Measurements from ENCODE around the gene IFRD2. TPM values are rescaled to one million over a fixed set of nuclear protein-coding genes. Genes with fewer than 3 reads are reported as not detected.

Gene IFRD2
- total and polyA plus RNA-seq, 2 of the 8 experiments (the other 6 are each of a cell fraction or from before 2014, with no cell fraction given) = 76.7 to 88.8 TPM

- Histone ChIP-seq H3K9me3 (ENCODE audit: insufficient read depth in 2 of 2, low read depth in 1 of 2, low read length in 1 of 2) (no peaks in the 10 kb centered on the region), H3K23ac (ENCODE audit: insufficient read length) (no peak within 1 kb of the TSS), H3K9ac (replicated peaks in 1 of 4; ENCODE audit: extremely low read depth in 1 of 4, low read depth in 3 of 4, low read length in 3 of 4) (no peak within 1 kb of the TSS), H3K4me2 (ENCODE audit: insufficient read depth in 1 of 2, low read depth in 2 of 2, low read length in 2 of 2) (peak within 1 kb of the TSS in 1 of 2 experiments; percentile 28; a peak in 3 of 4 replicates), H3K18ac (ENCODE audit: extremely low read depth, low read length) (peak within 1 kb of the TSS; percentile 62), H2BK5ac (ENCODE audit: low read depth, low read length) (peak within 1 kb of the TSS; percentile 39; the same call in 1 of the 2 replicates), H3K27ac (ENCODE audit: low read depth, low read length) (no peak within 1 kb of the TSS), H2BK120ac (replicated peaks; ENCODE audit: low read depth, low read length) (no peak within 1 kb of the TSS), H3K27me3 (replicated peaks in 1 of 4; ENCODE audit: control insufficient read depth in 3 of 4, extremely low read depth in 1 of 4, insufficient read depth in 3 of 4, low read length in 3 of 4) (peaks cover 7 to 14% (median 9%) of the 10 kb centered on the region in 4 experiments), H4K5ac (ENCODE audit: insufficient read length, low read depth, low read length) (no peak within 1 kb of the TSS), H2BK20ac (ENCODE audit: low read length) (peak within 1 kb of the TSS; percentile 72; the same call in 1 of the 2 replicates), H3K23me2 (ENCODE audit: low read depth, low read length) (peaks cover 4% of the 10 kb centered on the region; the same call in 1 of the 2 replicates), H2BK15ac (ENCODE audit: low read length) (peak within 1 kb of the TSS; percentile 99), H3K14ac (ENCODE audit: insufficient read length) (no peak within 1 kb of the TSS), H3K4ac (replicated peaks; ENCODE audit: insufficient read length, low read depth, low read length) (peak within 1 kb of the TSS; percentile 65), H2AFZ (ENCODE audit: low read length) (no peak within 1 kb of the TSS), H3K4me3 (ENCODE audit: extremely low read depth in 1 of 4, insufficient read depth in 2 of 4, low read depth in 3 of 4, low read length in 4 of 4) (no peak within 1 kb of the TSS), H3K79me1 (ENCODE audit: low read depth, low read length) (no peaks in the 10 kb centered on the region), H4K91ac (replicated peaks; ENCODE audit: insufficient read length, low read length) (peak within 1 kb of the TSS; percentile 81), H2BK12ac (ENCODE audit: low read depth, low read length) (peak within 1 kb of the TSS; percentile 97; the same call in 1 of the 2 replicates), H4K20me1 (replicated peaks in 1 of 2; ENCODE audit: control insufficient read depth in 1 of 2, insufficient read depth in 2 of 2, low read length in 2 of 2) (peaks cover 0 to 1% of the 10 kb centered on the region in 2 experiments), H3K36me3 (ENCODE audit: control insufficient read depth in 2 of 4, insufficient read depth in 4 of 4, low read length in 3 of 4) (no peaks in the 10 kb centered on the region), H3K79me2 (ENCODE audit: control insufficient read depth in 1 of 2, insufficient read depth in 2 of 2, low read length in 2 of 2) (no peaks in the 10 kb centered on the region), H3K56ac (replicated peaks; ENCODE audit: insufficient read length, low read depth, low read length) (no peak within 1 kb of the TSS), H2AK5ac (ENCODE audit: low read depth, low read length) (peak within 1 kb of the TSS; percentile 11), H4K8ac (ENCODE audit: extremely low read depth, insufficient read depth, low read length) (peak within 1 kb of the TSS; percentile 57), H3K4me1 (replicated peaks in 1 of 4; ENCODE audit: control insufficient read depth in 3 of 4, insufficient read depth in 4 of 4, low read length in 3 of 4) (peaks cover 0 to 49% (median 36%) of the 10 kb centered on the region in 4 experiments; a peak in 6 of 7 replicates)
- WGBS, 2 experiments (ENCODE audit: extremely low coverage in 1 of 2, insufficient coverage in 1 of 2, insufficient read length in 1 of 2, insufficient replicate concordance in 2 of 2, low coverage in 1 of 2, low lambda C conversion rate in 2 of 2, missing lambda C conversion rate in 1 of 2) = 70% methylated on average over 18 of the region's 21 CpGs; no CpG with 5 or more reads in 1 of the 2 experiments
- TF ChIP-seq GABPA (IDR thresholded peaks at IDR 0.05; ENCODE audit: borderline replicate concordance, insufficient read depth, low read length) = no peak
- TF ChIP-seq CTCF (IDR thresholded peaks at IDR 0.05; ENCODE audit: control extremely low read depth in 1 of 3, insufficient read depth in 1 of 3, low read depth in 1 of 3, low read length in 3 of 3) = no peak
- TF ChIP-seq SP4 (IDR thresholded peaks at IDR 0.05; ENCODE audit: low read length) = no peak
- TF ChIP-seq FOSL1 (IDR thresholded peaks at IDR 0.05; ENCODE audit: insufficient read depth, low read depth, low read length) = no peak
- no peak for TF ChIP-seq EGR1 (IDR thresholded peaks at IDR 0.05; ENCODE audit: borderline replicate concordance, low read depth, low read length)
- no peak for TF ChIP-seq CTBP2 (IDR thresholded peaks at IDR 0.05; ENCODE audit: borderline replicate concordance, insufficient read depth, insufficient read length, low read length)
- TF ChIP-seq TAF7 (optimal IDR thresholded peaks at IDR 0.05; ENCODE audit: borderline replicate concordance, low read depth, low read length) = no peak
- ChIA-PET CTCF (ENCODE audit: partially characterized antibody) (interaction anchor here (0.6 to 53.5 kb wide), 8 partner anchors 10 to 123 kb away, joined by 3 to 2149 read pairs (median 52); partner anchors contain the start of genes GNAI2, IFRD2, LSMEM2 and SLC38A3), POLR2A (ENCODE audit: partially characterized antibody) (interaction anchor here (1.0 to 4.4 kb wide), 2 partner anchors 9 to 30 kb away, joined by 3 to 35 read pairs; partner anchors contain the start of genes HYAL3 and NAA80)
- FAIRE-seq (no peak), DNase-seq (ENCODE audit: low read depth in 1 of 2, low spot score in 2 of 2) (no peak)
Observed at GRCh38 chr3:50268703-50269451, 23.4 kb downstream of the IFRD2 start, which contains the start of gene SEMA3B. SEMA3B (plus strand) TSS chr3:50269147; CDS start chr3:50269241, 94 bp downstream.

All from H1 (cell line).